Nephron (organoid): ENCODE results near the gene MCM7.
"Not testable (repeated sequence)": the region's sequence is repeated elsewhere in the genome, so short reads cannot be mapped to it uniquely, and the experiment has no call there.

ENCODE experiments used
- H3K27ac Mint-ChIP-seq, 3 experiments: 2 replicates each; pipeline ENCODE4 v1.8.0; 2020; ENCODE audit warnings: mixed read lengths in 3 of 3, mild to moderate bottlenecking in 2 of 3, moderate library complexity in 1 of 3
- H3K27me3 Mint-ChIP-seq: 2 replicates; pipeline ENCODE4 v1.8.0; 2021; ENCODE audit warnings: low read depth, mild to moderate bottlenecking, moderate library complexity, mixed read lengths
- H3K36me3 Mint-ChIP-seq: 2 replicates; pipeline ENCODE4 v1.8.0; 2020; ENCODE audit warnings: low read depth, mixed read lengths
- H3K4me1 Mint-ChIP-seq: 2 replicates; pipeline ENCODE4 v1.8.0; 2020; ENCODE audit warnings: mixed read lengths
- H3K4me3 Mint-ChIP-seq, 3 experiments: 2 replicates each; pipeline ENCODE4 v1.8.0; 2020; ENCODE audit warnings: mild to moderate bottlenecking in 3 of 3, mixed read lengths in 3 of 3, moderate library complexity in 2 of 3
- H3K9me3 Mint-ChIP-seq: 2 replicates; pipeline ENCODE4 v1.8.0; 2020; ENCODE audit warnings: mixed read lengths
- CTCF ChIP-seq, 3 experiments: fragments of 200-600 bp; sonication (generic); IDR thresholded peaks; one replicate each; pipeline ENCODE4 v1.5.0; 2021; ENCODE audit warnings: antibody characterized with exemption in 3 of 3; ENCODE audit not compliant: unreplicated experiment in 3 of 3

Gene MCM7

GRCh38 chr7:100141555-100141949 is 40.4 kb upstream of the MCM7 start:
- Mint-ChIP-seq H3K9me3 (no peaks in the 10 kb centered on the region), H3K27me3 (peaks cover 4% of the 10 kb centered on the region), H3K4me3 (no peak overlapping the region), H3K36me3 (no peaks in the 10 kb centered on the region), H3K27ac (no peak overlapping the region), H3K4me1 (no peaks in the 10 kb centered on the region)
- TF ChIP-seq CTCF (IDR thresholded peaks at IDR 0.05; ENCODE audit: unreplicated experiment in 3 of 3), result no peak

- Mint-ChIP-seq H3K4me1 (no peaks in the 10 kb centered on the region), H3K36me3 (no peaks in the 10 kb centered on the region), H3K4me3 (no peak overlapping the region), H3K27me3 (peaks cover 12% of the 10 kb centered on the region), H3K27ac (no peak overlapping the region), H3K9me3 (no peaks in the 10 kb centered on the region)
- TF ChIP-seq CTCF (IDR thresholded peaks at IDR 0.05; ENCODE audit: unreplicated experiment in 3 of 3), result no peak
Measured at GRCh38 chr7:100137851-100138760, 36.9 kb upstream of the MCM7 start.

GRCh38 chr7:100132697-100133151 is 31.5 kb upstream of the MCM7 start:
- Mint-ChIP-seq H3K4me1 (peaks cover 12% of the 10 kb centered on the region), H3K4me3 (peak overlapping the region in 1 of 3 experiments; percentile 1), H3K27me3 (peaks cover 8% of the 10 kb centered on the region), H3K9me3 (no peaks in the 10 kb centered on the region), H3K36me3 (no peaks in the 10 kb centered on the region), H3K27ac (peak overlapping the region in 1 of 3 experiments; percentile 5)
- TF ChIP-seq CTCF (IDR thresholded peaks at IDR 0.05; ENCODE audit: unreplicated experiment in 3 of 3), result peak; percentile 75 to 89 (median 85)

GRCh38 chr7:100132126-100132525 is 30.9 kb upstream of the MCM7 start:
- Mint-ChIP-seq H3K27me3 (peaks cover 8% of the 10 kb centered on the region), H3K36me3 (no peaks in the 10 kb centered on the region), H3K27ac (no peak overlapping the region), H3K9me3 (no peaks in the 10 kb centered on the region), H3K4me3 (no peak overlapping the region), H3K4me1 (peaks cover 12% of the 10 kb centered on the region)
- no peak for TF ChIP-seq CTCF (IDR thresholded peaks at IDR 0.05; ENCODE audit: unreplicated experiment in 3 of 3)

- Mint-ChIP-seq H3K27me3 (peaks cover 3% of the 10 kb centered on the region), H3K27ac (no peak overlapping the region), H3K4me1 (peaks cover 17% of the 10 kb centered on the region), H3K4me3 (peak overlapping the region; percentile 24 to 32 (median 29)), H3K36me3 (no peaks in the 10 kb centered on the region), H3K9me3 (no peaks in the 10 kb centered on the region)
- peak; percentile 89 to 95 (median 95) for TF ChIP-seq CTCF (IDR thresholded peaks at IDR 0.05; ENCODE audit: unreplicated experiment in 3 of 3)
Measured at GRCh38 chr7:100130608-100131453, 29.6 kb upstream of the MCM7 start.

GRCh38 chr7:100130220-100130607 is 29.0 kb upstream of the MCM7 start:
- H3K9me3 Mint-ChIP-seq, H3K27me3 Mint-ChIP-seq, H3K27ac Mint-ChIP-seq, H3K4me3 Mint-ChIP-seq, H3K36me3 Mint-ChIP-seq: not testable (repeated sequence)
- H3K4me1 Mint-ChIP-seq, result peaks cover 17% of the 10 kb centered on the region
